PC-9 (cell line): Measurements from ENCODE around the gene PTGIR.

Experiments used
- CTCF ChIP-seq: fragments of 200-600 bp; sonication (generic); conservative IDR thresholded peaks from 2 replicates; pipeline ENCODE4 v1.6.1; 2017; ENCODE audit warnings: mixed run types, antibody characterized with exemption, mild to moderate bottlenecking, moderate library complexity
- EZH2 ChIP-seq: fragments of 200-600 bp; sonication (generic); IDR thresholded peaks from 2 replicates; pipeline ENCODE4 v1.8.0; 2017; ENCODE audit warnings: antibody characterized with exemption, low read depth

- no peak for TF ChIP-seq CTCF
- no peak for TF ChIP-seq EZH2
These were observed 9.3 kb upstream of the PTGIR start for GRCh38 chr19:46634045-46634655.
